Panc1 (cell line): ENCODE data around the gene SLIT1.

Experiments
- POLR2AphosphoS5 ChIP-seq: IDR thresholded peaks from 2 replicates; pipeline ENCODE4 v1.6.1; 2012; ENCODE audit warnings: mild to moderate bottlenecking, low read depth, low read length, moderate library complexity
- REST ChIP-seq, 2 experiments: IDR thresholded peaks; 2 replicates each; pipeline ENCODE4 v1.6.1; 2011 to 2012; ENCODE audit warnings: low read depth in 2 of 2, control low read depth in 1 of 2, low read length in 1 of 2, mild to moderate bottlenecking in 1 of 2, moderate library complexity in 1 of 2; ENCODE audit not compliant: insufficient read depth in 1 of 2
- TF ChIP-seq, protein P1 (sequence below): fragments of 450-650 bp; IDR thresholded peaks from 2 replicates; pipeline ENCODE4 v1.5.1; 2017; ENCODE audit warnings: mild to moderate bottlenecking

- TF ChIP-seq, protein P1, sequence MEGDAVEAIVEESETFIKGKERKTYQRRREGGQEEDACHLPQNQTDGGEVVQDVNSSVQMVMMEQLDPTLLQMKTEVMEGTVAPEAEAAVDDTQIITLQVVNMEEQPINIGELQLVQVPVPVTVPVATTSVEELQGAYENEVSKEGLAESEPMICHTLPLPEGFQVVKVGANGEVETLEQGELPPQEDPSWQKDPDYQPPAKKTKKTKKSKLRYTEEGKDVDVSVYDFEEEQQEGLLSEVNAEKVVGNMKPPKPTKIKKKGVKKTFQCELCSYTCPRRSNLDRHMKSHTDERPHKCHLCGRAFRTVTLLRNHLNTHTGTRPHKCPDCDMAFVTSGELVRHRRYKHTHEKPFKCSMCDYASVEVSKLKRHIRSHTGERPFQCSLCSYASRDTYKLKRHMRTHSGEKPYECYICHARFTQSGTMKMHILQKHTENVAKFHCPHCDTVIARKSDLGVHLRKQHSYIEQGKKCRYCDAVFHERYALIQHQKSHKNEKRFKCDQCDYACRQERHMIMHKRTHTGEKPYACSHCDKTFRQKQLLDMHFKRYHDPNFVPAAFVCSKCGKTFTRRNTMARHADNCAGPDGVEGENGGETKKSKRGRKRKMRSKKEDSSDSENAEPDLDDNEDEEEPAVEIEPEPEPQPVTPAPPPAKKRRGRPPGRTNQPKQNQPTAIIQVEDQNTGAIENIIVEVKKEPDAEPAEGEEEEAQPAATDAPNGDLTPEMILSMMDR, result no peak
- TF ChIP-seq POLR2AphosphoS5, result no peak
- TF ChIP-seq REST (IDR thresholded peaks at IDR 0.05; ENCODE audit: insufficient read depth in 1 of 2, low read depth in 2 of 2, low read length in 1 of 2), result no peak
Observed at GRCh38 chr10:97176226-97176625, 9.5 kb downstream of the SLIT1 start.
